GM21360 (cell line): Measurements from ENCODE around the gene CCT6A.
"Not testable (repeated sequence)": the region's sequence is repeated elsewhere in the genome, so short reads cannot be mapped to it uniquely, and the experiment has no call there.

Source experiments
- ATAC-seq: cut with Tn5 transposase; IDR thresholded peaks from one replicate; pipeline ENCODE4 v1.9.1; 2021; ENCODE audit warnings: mild to moderate bottlenecking, moderate library complexity; ENCODE audit not compliant: unreplicated experiment

Gene CCT6A

DNA sequence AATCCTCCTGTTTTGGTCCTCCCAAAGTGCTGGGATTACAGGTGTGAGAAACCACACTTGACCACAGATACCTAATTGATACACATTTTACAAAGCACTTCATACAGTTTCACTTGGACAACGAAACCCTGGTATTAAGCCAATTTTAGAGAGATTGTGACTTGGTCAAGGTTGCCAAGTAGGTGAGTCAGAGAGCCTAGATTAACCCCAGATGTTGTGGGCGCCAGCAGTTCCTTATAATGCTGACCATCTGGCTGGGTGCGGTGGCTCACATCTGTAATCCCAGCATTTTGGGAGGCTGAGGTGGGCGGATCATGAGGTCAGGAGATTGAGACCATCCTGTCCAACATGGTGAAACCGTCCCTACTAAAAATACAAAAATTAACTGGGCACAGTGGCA is 46.1 kb downstream of the CCT6A start:
- ATAC-seq, result no peak

DNA sequence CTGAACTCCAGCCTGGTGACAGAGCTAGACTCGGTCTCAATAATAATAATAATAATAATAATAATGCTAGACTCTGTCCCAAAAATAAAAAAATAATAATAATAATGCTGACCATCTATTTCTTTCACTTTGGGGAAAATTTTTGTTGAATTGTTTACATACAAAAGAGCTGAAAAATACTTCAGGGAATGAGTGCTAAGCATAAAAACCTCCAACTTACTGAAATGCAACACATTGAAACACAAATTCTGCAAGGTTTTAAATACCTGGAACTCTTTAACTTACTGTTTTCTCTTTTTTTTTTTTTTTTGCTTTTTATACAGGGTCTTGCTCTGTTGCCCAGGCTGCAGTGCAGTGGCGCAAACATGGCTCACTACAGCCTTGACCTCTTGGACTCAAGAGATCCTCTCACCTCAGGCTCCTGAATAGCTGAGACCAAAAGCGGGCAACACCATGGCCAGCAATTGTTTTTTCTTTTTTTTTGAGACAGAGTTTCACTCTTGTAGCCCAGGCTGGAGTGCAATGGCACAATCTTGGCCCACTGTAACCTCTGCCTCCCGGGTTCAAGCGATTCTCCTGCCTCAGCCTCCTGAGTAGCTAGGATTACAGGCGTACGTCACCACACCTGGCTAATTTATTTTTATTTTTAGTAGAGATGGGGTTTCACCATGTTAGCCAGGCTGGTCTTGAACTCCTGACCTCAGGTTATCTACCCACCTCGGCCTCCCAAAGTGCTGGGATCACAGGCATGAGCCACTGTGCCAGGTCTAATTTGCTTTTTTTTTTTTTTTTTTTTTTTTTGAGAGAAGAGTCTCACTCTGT is 46.8 kb downstream of the CCT6A start:
- not testable (repeated sequence) for ATAC-seq

DNA sequence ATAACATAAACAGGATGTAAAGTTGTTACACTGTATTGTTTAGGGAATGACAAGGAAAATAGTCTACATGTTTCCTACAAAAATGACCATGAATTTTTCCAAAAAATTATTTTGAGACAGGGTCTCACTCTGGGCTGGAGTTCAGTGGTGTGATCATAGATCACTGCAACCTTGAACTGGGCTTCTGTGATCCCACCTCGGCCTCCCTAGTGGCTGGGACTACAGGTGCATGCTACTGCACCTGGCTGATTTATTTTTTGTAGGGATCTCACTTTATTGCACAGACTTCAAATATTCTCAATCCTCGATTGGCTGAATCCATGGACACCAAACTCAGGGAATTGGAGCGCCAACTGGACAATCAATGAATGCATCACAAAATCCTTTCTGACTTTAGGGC is 48.1 kb downstream of the CCT6A start:
- ATAC-seq, result no peak

DNA sequence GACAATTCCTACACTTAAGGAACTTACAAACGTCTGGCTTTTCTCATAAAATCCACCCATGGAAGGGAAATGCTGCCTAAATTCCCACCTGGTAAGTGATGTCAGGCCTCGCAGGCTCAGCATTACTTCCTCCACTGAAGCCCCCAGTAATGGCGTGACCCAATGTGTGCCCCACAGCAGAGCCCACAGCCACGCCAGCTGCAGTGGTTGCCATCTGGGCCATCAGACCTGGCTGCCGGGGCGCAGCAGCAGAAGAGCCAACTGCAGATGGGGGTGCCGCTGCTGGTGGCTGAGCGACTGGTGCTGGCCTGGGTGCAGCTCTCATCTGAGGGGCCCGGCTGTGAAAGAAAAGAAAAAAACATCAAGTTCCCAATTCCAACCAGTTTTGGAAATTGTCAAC is 52.6 kb downstream of the CCT6A start:
- not testable (repeated sequence) for ATAC-seq

DNA sequence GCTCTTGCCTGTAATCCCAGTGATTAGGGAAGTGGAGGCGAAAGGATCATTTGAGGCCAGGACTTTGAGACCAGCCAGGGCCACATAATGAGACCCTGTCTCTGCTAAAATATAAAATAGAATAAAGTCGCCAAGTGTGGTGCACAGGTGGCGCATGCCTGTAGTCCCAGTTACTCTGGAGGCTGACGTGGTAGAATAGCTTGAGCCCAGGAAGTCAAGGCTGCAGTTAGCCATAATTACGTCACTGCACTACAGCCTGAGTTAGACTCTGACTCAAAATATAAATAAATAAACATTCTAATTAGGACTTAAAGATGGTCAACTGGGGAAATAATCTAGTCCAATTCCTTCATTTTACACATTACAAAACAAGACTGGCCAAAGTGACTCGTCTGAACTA is 53.9 kb downstream of the CCT6A start:
- no peak for ATAC-seq

DNA sequence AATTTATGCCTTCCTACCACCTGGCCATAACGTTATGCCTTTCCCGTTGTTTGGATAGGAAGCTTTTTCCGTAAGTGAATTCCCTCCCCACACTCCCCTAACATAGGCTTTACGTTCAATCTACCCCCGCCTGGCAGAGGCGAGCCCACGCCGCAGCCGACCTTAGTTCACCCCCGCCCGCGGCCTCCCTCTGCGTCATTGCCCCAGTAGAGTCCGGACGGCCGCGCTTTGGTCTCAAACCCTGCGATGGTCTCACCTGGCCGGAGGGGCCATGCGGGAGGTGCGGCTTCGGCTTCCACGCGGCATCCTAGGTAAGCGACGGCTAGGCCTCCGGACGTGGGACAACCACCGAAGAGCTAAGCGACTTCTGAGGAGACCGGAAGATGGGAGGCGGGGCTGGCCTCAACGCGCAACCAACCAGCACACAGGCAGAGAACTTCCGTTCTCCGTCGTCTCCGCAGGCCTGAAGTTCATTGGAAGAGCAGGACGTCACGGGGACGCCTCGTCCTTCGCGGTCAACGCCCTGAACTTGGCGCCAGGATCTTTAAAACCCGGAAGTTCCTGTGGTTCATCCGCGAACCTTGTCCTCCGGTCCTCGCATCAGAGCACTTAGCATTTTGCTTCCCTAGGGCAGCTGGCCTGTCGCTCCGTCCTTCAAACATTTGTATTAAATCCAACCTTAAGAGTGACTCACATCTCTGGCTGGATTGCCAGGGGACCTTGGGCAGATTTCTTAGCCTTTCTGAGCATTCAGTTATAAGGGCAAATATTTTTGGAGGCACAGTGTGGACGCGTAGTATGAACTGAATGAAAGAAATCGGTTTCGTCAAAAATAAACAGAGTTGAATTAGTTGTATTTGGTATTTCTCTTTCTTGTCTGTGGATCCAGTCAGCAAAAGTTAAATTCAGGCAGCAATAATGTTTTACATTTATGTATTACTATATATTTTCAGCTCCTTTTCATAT is 54.8 kb downstream of the CCT6A start, which contains the start of gene CHCHD2:
CHCHD2 (minus strand) TSS at position 369 of the 966 bp plus-strand sequence; CDS start at position 306, 63 bp downstream.
- peak; percentile 100 for ATAC-seq

DNA sequence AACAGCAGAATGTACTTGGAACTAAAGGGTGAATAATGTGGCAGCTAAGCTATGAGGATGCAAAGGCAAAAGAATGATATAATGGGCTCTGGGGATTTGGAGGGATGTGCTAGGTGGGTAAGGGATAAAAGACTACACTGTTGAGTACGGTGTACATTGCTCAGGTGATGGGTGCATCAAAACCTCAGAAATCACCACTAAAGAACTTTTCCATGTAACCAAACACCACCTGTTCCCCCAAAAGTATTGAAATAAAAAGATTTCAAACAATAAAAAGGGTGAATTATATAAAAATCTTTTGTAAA is 56.3 kb downstream of the CCT6A start:
- no peak for ATAC-seq

DNA sequence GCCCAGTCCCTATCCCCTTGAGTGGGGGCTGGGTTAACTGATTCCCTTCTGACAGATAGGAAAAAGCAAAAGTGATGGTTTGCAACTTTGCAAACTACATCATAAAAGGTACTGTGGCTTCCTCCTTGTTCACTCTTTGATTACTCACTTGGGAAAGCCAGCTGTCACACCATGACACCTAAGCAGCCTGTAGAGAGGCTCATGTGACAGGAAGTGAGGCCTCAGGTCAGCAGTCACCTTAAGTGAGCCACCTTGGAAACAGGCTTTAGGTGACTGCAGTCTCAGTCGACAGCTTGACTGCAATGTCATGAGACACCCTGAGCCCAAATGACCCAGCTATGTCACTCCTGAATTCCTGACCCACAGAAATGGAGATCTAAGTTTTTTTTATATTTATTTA is 59.0 kb downstream of the CCT6A start:
- ATAC-seq, result no peak

DNA sequence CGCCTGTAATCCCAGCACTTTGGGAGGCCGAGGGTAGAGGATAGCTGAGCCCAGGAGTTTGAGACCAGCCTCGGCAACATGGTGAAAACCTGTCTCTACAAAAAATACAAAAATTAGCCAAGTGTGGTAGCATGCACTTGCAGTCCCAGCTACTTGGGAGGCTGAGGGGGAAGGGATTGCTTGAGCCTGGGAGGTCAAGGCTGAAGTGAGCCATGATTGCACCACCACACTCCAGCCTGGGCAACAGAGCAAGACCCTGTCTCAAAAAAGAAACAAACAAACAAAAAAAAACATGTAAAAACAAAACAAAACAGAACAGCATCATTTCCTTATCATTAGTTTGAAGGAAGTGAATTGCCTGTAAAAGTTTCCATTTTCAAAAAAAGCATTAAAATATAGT is 60.7 kb downstream of the CCT6A start:
- ATAC-seq, result not testable (repeated sequence)
